ELF-1 (cell line): Measurements from ENCODE around the gene CDC25B.

Experiments used
- DNase-seq: peaks from one replicate; pipeline ENCODE4 v3.0.0-alpha.2; 2016; ENCODE audit warnings: low read depth, low spot score

Gene CDC25B

DNA sequence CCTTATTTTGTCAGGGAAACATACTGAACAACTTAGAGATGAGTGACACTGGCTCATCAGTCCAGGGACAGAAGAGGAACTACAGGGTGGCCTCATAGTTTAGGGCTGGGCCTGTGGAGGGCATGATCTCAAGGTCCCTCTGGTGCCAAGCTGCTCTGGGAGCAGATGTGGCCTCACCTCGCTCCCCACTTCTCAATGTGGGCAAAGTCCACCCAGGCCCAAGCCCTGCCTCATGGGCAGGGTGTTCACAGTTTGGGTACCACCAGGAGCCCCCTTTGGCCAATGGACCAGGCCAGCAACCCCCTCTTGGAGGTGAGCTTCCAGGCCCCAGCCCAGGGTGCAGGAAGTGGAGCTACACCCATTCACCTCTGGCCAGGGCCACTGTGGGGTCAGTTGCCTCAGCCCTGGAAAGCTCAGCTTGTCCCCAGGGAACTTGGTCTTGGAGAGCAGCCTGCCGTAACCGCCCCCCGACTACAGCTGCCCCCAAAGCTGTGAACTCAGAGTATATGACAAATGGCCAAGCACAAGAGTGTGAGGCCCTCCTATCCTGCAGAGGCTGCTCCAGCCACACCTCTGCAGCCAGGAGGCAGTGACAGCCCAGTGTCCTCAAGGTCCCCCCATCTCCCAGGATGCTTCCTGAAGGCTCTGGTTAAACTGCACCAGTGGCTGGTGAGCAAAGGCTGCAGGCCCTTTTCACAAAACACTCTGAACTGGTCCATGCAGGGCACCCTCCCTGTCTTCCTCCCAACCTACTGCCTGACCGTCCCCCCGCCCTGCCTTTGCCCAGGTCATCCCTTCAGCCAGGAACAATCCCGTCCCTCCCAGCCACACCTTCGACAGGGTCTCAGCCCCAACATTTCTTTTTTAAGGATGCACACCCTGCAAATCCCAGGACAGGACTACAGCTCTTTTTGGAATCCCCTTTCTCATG, 32.2 kb upstream of the CDC25B start:
- no peak for DNase-seq

DNA sequence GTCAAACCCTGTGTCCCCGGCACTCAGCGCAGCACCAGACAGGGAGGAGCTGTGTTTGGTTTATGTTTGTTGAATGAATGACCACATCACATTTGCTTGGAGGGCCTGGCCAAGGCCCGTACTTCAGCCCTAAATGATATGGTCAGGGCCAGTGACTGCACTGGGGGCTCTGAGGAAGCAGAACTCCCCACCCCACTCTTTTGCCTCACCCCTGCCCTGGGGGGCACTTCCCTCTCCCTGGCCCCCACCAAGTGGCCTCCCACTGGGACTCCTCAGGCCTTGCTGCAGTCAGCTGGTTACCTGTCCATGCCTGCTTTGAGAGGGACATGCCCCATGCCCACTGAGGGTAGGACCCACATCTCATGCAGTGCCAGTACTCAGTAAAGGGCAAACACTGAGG, 31.5 kb upstream of the CDC25B start:
- DNase-seq = no peak

DNA sequence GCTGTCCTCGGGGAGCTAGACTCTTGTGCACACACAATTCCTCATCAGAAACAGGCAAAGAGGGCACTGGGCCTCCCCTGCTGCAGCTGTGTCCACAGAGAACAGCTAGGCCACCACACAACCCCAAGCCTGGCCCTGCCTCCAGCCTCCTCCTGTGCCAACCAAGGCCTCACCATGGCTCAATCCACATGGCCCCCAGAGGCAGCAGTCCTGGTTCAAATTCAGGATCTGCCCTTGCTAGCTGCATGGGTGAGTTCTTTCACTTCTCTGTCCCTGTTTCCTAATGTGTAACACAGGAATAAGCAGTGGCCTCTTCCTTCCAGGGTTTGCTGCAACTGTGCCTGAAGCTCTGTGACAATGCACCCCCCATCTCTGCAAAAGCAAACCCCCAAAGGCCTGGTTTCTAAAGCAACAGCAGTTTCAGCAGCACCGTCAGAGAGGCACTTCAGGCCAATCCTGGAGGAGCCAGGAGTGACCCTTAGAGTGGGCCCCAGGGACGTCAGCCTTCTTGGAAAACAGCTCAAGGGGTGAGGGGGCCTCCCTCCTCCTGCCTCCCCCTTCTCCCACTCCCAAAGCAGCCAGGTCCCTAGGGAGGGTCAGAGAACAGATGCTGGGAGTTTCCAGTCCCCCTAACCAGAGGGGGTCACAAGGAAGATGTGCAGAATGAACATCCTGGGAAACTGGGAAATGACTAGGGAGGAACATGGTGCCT, 30.8 kb upstream of the CDC25B start:
- no peak for DNase-seq

DNA sequence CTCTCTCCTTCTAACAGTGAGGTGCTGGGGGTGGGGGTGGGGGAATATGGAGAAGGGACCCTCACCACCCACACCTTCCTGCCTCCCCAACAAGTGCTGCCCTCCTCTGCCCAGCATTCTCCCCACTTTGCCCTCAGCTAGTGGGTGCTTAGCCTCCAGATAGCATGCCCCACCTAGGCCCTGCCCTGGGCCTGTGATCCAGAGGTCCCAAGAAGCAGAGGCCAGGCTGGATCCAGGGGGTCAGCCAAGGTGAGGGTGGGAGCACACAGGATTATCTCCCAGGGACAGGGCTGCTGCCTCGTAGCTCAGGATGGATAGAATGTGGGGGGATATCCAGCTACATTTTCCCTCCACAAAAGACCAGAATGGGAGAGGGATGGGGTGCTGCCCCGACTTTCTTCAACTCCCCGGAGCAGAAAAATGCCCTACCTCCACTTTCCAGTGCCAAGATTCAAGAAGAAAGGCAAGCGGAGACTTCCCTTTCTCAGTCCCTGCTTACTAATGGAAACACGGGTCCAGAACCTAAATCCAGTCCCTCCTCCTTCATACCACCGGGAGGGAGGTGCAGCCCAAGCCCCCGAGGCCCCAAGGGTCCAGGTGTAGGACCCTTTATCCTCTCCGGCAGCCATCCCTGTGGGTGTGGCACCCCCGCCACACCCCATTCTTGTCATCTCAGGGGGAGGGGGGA, 29.5 kb upstream of the CDC25B start:
- no peak for DNase-seq

DNA sequence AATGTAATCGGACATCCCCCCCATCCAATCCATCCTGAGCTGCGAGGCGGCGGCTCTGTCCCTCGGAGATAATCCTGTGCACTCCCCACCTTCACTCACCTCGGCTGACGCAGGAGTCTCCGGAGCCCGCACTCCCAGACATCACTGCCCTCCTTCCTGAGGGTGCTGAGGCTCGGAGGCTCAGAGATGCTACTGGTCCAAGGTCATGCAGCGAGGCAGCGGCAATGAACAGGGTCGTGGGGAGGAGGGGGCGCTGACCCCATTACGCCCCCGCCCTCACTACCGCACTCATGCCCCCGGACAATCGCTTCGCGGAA, 29.0 kb upstream of the CDC25B start:
- no peak for DNase-seq

DNA sequence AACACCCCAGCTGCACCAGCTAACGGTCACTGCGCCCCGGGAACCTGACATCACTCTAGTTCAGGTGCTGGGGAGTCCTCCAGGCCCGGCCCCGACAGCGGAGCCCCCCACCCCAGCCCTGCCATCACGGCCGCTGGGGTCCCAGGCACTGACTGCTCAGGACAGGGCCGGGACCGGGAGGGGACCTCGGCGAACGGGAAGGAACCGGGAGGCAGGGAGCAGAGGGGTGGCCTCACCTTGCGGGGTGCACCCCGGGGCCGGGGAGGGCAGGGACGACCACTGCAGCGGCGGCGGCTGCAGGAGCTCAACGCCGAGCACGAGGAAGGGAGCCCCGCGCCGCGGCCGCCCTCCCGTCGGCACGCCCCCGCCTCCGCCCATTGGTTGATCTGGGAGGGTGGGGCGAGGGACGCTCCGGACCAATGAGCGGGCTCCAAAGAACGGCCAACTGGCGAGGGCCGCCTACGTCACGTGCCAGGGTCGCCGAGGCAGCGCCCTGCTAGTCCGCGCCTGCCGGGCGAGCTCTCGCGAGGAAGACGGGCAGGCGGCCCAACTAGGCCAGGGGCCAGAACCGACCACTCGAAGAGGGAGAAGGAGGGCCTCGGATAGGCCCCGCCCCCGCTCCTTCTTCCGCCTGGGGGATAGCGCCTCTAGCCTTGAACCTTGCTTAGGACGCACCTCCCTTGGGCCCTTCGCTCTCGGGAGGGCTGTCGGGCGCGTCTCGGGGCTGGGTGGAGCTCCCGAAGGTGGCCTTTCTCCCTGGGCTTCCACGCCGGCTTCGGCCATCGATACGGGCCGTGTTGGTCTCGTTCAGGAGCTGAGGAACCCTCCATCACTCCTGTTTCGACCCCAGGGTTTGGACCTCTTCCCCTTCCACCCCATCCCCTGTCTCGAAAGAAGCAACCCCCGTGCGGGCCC, 28.4 kb upstream of the CDC25B start, which contains the start of gene ADISSP:
TSS of gene ADISSP (minus strand) at position 327 of the 915 bp plus-strand sequence. CDS start 7,653 bp downstream, outside the sequence.
- peak; percentile 99 for DNase-seq

DNA sequence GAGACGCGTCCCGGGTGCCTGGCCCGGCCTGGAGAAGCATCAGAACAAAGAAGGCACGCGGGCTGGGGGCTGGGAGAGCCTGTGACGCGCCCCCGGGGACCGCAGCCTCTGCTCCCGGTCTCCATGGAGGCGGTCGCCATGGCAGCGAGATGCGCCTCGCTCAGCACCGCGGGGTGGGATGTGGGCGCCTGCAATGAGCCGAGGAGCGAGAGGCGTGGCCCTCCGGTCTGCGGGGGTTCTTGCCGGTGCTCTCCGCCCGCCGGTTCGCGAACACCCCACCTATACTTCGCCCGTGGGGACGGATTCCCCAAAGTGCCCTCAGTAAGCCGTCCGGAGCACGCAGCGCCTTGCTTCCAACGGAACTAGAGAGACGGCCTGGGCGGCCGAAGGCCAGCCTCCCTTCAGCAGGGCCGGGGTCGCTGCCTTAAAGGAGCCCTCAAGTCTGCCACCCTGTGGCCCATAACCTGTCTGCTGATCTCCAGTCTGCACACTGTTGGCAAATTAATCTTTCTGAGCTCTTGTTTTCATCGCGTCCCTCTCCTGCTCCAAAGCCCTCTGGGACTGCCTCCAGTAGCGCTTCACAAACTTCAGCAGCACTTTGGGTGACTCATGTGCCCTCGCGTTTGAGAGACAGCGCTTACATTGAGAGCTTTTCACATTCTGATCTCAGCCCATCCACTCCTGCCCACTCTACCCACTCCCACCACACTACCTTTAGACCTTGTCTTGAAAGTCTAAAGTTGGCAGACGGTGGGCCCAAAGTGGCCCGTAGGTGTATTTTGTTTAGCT, 27.6 kb upstream of the CDC25B start:
- peak; percentile 95 for DNase-seq

DNA sequence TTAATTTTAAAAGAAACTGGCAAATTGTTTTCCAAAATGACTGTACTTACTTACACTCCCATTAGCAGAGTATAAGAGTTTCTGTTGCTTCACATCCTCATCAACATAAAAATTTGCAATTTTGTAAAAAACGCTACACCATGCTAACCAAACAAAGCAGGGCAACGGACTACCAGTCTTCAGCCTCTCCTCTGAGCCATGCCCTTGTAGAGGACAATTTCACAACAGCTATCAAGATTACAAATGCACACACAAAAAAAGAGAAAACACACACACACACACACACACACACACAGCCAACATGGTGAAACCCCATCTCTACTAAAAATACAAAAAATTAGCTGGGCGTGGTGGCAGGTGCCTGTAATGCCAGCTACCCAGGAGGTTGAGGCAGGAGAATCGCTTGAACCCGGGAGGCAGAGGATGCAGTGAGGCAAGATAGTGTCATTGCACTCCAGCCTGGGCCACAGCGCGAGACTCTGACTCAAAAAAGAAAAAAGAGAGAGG, 24.5 kb upstream of the CDC25B start:
- DNase-seq = no peak

DNA sequence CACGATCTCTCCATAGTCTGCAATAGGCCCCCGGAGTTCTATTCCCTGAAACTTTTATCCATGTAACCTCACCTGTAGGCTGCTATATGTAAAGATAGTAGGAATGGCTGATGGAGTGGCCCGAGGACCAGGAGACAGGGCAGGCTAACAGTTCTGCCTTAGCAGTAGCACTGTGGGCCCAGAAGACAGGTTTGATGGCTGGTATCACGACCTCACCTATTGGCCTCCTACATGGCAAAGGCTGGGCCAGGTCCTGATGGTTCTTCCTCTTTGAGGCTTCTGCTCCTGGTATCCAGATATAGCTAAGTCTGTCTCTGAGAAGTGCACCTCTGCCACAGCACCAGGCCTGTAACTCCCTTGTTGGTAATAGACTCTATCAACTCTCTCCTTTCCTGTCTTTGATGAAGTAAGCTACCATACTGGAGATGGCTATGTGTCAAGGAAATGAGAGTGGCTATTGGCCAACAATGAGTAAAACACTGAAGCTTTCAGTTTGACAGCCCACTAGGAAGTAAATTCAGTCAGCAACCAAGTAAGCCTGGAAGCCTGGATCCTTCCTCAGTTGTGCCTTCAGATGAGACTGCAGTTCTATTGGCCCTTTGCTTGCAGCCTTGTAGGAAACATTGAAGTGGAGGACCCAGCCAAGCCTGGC, 20.5 kb upstream of the CDC25B start:
- no peak for DNase-seq

DNA sequence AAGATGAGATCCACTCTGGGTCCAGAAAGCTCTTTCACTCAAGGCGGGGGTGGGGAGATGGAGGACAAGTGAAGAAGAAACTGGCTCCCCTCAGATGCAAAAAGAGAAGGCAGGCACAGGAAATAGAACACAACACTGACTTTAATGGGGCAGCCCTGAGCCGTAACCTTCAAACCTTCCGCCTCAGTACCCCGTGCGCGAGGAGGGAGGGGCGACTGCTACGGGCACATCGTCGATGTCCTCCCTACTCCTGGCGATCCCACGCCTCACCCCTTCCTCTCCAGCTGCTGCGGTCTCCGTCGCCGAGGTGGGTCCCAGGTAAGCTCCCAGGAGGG, 18.8 kb upstream of the CDC25B start:
- DNase-seq = no peak

DNA sequence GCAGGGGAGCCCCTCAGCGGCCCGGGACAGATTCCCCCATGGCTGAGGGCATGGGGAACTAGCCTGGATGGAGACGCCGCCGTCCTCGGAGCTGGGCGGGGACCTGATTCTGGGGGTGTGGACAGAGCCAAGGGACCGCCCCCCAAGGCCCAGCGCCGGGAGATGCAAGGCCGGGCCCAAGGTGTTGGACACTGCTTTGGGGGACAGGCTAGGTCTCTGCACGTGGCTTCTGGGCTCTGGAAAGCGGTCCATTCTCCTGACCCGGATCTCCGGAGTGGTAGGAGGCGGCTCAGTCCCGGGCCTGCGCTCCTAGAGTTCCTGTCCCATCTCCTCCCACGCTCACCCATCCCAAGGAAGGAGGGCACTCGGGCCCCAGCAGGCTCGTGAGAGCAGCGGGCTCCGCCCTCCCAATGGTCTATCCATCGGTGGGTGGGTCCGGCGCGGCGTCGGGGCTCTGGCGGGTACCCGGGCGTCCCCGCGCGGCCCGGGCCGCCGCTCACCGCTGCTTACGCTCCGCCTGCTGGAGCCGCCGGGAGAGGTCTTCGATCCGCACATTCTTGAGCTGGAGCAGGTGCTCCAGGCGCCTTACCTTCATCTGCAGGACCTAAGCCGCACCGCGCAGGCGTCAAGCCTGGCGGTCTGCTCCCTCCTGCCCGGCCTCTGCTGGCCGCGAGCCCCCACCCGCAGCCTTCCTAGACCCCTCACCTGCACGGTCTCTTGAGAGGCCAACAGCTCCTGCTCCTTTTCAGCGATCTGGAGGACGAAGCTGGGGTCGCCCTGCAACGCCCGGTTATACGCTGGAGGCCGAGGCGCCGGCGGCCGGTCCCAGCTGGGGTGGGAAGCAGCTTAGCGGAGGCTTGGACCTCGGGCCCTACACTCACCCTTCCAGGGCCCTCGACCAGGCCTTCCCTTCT, 18.1 kb upstream of the CDC25B start:
- peak; percentile 82 for DNase-seq

DNA sequence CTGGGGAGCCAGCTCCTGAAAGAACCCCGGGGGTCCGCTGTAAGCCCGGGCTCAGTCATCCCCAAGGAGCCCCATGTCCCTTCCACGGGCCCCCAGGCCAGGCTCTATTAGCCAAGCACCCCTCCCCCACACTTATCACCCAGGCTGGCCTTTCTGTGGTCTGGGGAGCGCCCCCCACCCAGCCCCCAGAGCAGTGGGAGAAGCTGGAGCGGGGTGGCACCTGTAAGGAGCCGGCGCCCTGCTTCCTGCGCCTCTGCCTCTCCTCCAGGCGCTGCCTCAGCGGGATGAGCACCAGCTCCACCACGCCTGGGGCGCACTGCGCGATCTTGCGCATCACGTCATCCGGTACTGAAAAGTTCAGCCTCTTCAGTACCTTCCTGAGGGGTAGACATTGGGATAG, 17.1 kb upstream of the CDC25B start:
- DNase-seq = peak; percentile 34

DNA sequence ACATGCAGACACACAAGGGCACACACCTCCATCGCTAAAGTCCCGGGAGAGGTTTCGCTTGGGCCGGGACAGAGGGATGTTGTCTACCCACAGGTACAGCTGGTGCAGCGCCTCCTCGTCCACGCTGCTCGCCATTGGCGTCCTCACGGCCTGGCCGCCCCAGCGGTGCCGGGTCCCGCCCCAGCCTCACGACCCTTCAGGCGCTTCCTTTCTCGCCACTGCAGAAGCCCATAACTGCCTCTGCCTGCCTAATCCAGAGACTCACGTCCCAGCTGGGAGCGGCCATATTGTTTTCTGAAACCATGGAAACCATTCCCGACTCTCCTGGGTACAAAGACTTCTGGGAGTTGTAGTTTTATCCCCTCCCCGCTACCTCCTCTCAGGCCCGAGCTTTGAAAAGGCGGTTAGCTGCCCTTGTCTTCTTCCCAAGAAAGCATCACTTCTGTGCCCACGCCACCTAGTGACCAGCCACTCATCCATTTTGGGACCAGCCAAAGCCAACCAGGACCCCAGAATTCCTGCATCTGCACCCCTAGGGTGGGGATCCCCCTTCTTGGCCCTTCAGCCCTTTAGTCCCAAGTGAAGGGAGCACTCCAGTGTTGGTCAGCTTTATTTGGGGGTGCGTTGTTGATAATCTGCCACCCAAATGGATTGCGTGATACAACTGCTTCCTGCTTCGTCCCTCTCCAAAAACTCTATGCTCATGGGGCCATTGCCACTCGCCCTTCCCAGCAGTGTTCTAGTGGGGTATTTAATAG, 14.8 kb upstream of the CDC25B start, which contains the start of gene SPEF1:
TSS of gene SPEF1 (minus strand) at position 296 of the 758 bp plus-strand sequence. CDS start at position 135, 161 bp downstream.
- DNase-seq = peak; percentile 97

DNA sequence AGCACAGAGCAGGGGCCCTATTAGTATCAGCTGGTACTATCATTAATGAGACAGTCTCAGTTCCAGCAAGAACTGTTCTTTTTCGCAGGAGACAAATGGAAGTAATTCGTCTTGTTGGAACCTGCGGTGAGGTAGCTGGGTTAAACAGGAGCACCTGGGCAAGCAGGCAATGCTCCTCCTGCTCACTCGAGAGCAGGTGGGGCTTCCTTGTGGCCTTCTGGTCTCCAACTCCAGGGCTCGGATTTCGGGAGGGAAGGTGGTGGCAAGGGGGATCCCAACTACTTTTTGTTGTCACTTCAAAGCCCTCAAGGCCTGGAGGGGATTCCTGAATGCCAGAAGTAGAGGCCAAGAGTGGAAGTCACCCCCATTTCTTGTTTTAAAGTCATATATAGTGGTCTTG, 13.5 kb upstream of the CDC25B start:
- no peak for DNase-seq

DNA sequence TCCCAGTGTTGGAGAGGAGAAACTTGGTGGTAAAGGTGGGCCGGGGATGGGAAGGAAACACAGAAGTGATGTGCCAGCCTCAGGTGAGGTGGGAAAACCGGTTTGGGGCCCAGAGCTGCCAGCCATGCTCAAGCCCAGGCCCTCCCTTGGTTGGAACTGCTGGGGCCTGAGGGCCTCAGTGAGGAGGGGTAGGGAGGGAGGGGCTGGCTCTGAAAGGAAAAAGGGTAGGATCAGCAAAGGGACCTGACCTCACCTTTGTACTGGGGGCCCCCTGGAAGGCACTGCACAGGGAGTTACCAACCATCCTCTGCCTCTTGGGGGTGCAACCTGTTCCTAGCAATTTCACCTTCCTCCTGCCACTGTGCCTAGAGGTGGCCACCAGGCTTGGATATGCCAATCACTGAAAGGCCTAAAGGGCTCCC, 13.0 kb upstream of the CDC25B start:
- DNase-seq = peak; percentile 47

DNA sequence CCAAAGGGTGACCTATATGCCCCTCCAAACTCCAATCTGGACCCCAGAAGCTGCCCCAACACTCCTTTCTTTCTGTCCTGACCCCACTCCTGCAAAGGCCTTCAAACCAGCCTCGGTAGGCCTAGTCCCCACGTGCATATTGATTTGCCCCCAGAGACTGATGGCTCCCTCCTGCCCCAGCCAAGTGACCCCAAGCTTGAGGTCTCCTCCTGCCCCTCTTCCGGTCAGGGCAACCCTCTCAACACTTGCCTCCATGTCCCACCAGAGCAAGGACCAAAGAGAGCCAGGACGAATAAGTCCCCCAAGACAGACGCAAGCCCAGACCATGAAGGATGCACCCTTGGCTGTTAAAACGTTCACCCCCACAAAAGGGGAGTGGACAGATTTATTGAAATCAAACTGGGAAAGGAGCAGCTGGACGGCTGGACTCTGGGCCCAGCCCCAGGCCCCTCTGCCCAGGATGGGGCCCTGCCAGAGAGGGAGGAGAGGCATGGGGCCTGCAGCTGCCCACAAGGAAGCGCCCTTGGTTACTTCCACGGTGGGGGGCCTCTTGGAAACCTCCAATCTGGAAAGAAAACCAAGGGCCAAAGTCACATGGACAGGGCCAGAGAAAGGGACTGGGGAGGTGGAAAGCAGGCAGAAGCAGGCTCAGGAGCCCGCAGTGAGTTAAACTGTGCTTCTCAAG, 12.5 kb upstream of the CDC25B start:
- no peak for DNase-seq

DNA sequence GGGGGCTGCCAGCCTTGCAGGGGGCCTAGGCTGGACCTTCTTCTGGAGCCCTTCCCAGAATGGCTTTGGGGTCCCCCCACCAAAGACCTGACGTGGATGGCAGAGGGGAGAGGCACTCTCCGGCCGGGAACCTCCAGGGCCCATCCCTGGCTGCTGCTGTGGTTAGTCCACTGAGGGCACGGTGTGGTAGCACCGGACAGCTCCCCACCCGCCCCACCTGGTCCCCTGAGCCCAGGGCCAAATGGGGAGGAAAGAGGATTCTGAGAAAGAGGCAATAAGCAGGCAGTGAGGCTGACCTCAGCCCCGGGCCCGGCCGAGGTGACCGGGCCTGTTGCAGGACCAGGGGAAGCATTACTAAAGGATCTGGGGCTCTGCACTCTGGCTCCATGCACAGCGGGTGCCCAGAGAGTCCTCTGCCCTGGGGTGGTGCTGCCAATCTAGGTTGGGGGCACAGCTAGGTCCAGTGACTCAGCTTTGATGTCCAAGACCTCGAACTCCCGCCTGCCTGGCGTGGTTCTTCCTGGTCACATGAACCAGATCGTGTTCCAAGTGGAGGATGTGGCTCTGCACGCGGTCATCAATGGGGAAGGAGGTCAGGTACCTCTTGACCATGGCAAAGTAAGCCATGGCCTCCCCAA, 11.8 kb upstream of the CDC25B start:
- no peak for DNase-seq
